AG09309 (cell line): ENCODE results near the gene BBX.
A peak's percentile ranks its signal among the peaks of the same experiment; 100 is the strongest.

Experiments
- DNase-seq: peaks from one replicate; pipeline ENCODE4 v3.0.0-alpha.2; 2010; ENCODE audit warnings: low read depth
- H3K4me3 ChIP-seq: 2 replicates; pipeline ENCODE4 v1.5.1; 2011; ENCODE audit warnings: mild to moderate bottlenecking, low read depth, low read length, moderate library complexity; ENCODE audit not compliant: control insufficient read depth
- CTCF ChIP-seq: IDR thresholded peaks from 2 replicates; pipeline ENCODE4 v1.5.1; 2011; ENCODE audit warnings: mild to moderate bottlenecking, low read depth, low read length, inconsistent platforms; ENCODE audit not compliant: insufficient read depth, control insufficient read depth; ENCODE audit errors: missing control alignments

Gene BBX

GRCh38 chr3:107752202-107752990 lies 229.6 kb downstream of the BBX start:
- H3K4me3 ChIP-seq: no peak overlapping the region
- no peak for DNase-seq
- TF ChIP-seq CTCF: peak; percentile 63

- no peak overlapping the region for H3K4me3 ChIP-seq
- TF ChIP-seq CTCF: peak; percentile 63
- no peak for DNase-seq
Observed at GRCh38 chr3:107753494-107753893, 230.7 kb downstream of the BBX start.

GRCh38 chr3:107753976-107754375 lies 231.2 kb downstream of the BBX start:
- no peak overlapping the region for H3K4me3 ChIP-seq
- DNase-seq: no peak
- no peak for TF ChIP-seq CTCF

GRCh38 chr3:107756649-107757048 lies 233.9 kb downstream of the BBX start:
- no peak for DNase-seq
- TF ChIP-seq CTCF: no peak
- no peak overlapping the region for H3K4me3 ChIP-seq

GRCh38 chr3:107757140-107757539 lies 234.4 kb downstream of the BBX start:
- H3K4me3 ChIP-seq: no peak overlapping the region
- TF ChIP-seq CTCF: no peak
- DNase-seq: no peak

- no peak for DNase-seq
- TF ChIP-seq CTCF: no peak
- H3K4me3 ChIP-seq: no peak overlapping the region
Observed at GRCh38 chr3:107760144-107760543, 237.4 kb downstream of the BBX start.

GRCh38 chr3:107761391-107761790 lies 238.6 kb downstream of the BBX start:
- no peak for TF ChIP-seq CTCF
- no peak for DNase-seq
- H3K4me3 ChIP-seq: no peak overlapping the region
